GM21381 (cell line): ENCODE results near the gene MFN2.
"Not testable (repeated sequence)": the region's sequence is repeated elsewhere in the genome, so short reads cannot be mapped to it uniquely, and the experiment has no call there.

Experiments used
- ATAC-seq: cut with Tn5 transposase; IDR thresholded peaks from one replicate; pipeline ENCODE4 v1.9.1; 2021; ENCODE audit warnings: mild to moderate bottlenecking, moderate library complexity; ENCODE audit not compliant: unreplicated experiment

The MFN2 gene

DNA sequence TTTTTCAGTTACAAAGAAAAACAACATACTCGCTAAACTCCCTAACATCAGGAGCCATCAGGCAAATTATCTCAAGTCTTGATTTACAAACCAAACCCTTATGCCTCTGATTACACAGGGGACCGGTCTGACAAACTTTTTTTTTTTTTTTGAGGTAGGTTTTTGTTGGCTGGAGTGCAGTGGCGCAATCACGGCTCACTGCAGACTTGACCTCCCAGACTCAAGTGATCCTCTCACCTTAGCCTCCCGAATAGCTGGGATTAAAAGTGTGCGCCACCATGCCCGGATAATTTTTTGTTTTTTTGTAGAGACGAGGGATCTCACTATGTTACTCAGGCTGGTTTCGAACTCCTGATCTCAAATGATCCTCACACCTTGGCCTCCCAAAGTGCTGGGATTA, 35.3 kb downstream of the MFN2 start:
- no peak for ATAC-seq

DNA sequence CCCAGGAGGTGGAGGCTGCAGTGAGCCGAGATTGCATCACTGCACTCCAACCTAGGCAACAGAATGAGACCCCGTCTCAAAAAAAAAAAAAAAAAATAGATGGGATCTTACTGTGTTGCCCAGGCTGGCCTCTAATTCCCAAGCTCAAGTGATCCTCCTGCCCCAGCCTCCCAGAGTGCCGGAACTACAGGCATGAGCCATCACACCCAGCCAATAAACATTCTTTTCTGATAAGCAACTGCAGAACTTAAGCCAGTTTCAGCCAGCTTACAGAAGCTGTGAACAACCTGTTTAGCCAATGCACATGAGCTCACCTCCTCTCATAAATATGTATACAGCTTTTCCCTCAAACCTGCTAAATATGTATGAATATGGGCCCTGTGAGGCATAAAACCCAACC, 35.9 kb downstream of the MFN2 start:
- no peak for ATAC-seq

DNA sequence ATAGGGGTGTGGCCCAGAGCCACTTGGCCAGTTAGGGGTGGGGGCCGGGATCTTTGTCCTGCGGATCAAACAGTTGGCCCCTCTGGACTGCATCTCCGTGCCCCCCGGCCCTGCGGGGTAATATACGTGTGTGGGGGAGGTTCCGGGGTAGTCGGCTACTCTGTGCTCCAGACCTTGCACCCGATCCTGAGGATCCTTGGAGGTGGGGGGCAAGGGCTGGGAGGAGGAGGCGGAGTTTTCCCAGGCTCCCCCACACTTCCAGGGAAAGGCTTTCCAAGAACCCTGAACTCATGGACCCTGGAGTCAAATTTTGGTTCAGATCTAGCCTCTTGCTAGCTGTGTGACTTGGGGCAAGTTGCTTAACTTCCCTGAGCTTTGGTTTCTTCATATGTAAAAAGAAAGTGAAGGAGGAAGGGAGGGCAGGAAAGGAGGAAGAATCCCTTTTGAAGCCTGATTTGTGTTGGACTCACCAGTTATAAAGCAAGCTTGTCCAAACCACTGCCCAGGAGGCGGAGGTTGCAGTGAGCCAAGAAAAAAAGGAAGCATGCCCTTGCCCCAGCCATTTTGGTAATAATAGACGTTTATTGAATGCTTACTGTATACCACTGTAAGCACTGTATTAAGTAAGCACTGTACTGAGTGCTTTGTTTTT, 39.7 kb downstream of the MFN2 start:
- ATAC-seq, result no peak

DNA sequence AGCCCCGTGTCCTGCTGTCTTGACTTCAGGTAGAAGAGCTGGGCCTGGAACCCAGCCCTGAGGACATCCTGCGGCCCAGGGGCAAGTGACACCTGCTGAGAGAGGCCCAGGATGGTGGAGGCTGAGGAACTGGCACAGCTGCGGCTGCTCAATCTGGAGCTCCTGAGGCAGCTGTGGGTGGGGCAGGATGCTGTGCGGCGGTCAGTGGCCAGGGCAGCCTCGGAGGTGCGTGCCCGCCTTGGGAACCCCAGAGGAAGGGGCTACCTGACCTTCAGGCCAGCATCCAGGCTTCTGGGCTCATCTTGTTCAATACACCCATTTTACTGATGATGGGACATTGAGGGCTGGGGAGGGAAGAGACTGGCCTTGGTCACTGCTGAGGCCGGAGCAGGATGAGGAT, 41.4 kb downstream of the MFN2 start:
- no peak for ATAC-seq

DNA sequence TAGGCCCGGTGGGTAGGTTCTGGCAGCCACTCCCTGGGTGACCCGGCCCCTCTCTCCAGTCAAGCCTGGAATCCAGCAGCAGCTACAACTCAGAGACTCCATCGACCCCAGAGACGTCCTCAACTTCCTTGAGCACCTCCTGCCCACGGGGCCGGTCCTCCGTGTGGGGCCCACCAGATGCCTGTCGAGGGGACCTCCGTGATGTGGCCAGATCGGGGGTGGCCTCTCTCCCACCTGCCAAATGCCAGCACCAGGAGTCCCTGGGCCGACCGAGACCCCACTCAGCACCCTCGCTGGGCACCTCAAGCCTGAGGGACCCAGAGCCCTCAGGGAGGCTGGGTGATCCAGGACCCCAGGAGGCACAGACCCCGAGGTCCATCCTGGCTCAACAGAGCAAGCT, 41.8 kb downstream of the MFN2 start:
- no peak for ATAC-seq

DNA sequence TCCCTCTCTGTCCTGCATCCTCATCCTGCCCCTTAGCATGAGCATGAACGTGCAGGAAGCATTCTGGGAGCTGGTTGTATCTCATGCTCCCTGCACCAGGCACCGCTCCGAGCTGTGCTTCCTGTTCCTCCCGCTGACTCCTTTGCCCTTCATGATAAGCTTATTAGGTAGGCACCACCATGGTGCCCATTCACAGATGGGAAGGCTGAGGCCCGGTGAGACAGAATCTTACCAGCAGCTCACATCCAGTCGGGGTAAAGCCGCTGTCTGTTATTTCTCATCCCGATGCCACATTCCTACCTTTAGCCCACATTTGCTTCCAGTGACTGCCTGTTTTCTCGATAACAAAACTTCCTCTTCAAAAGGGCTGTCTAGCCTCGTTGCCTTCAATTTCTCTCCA, 46.3 kb downstream of the MFN2 start:
- no peak for ATAC-seq

DNA sequence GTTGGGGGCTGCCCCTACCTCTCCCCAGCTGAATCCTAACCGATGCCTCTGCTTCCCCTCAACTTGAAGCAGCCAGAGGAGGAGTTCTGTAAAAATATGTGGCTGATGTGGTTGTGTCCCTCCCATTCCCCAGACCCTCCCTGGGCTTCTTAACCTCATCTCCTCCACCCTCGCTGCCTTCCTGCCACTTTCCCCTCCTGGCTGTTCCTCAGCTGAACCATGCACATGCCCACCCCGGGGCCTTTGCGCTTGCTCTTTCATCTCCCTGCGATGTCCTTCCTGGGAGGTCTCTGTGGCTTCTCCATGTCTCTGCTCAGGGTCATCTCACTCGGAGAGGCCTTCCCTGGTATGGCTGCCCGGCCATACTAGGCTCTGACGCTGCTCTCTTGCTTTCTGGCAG, 48.0 kb downstream of the MFN2 start:
- ATAC-seq, result no peak

DNA sequence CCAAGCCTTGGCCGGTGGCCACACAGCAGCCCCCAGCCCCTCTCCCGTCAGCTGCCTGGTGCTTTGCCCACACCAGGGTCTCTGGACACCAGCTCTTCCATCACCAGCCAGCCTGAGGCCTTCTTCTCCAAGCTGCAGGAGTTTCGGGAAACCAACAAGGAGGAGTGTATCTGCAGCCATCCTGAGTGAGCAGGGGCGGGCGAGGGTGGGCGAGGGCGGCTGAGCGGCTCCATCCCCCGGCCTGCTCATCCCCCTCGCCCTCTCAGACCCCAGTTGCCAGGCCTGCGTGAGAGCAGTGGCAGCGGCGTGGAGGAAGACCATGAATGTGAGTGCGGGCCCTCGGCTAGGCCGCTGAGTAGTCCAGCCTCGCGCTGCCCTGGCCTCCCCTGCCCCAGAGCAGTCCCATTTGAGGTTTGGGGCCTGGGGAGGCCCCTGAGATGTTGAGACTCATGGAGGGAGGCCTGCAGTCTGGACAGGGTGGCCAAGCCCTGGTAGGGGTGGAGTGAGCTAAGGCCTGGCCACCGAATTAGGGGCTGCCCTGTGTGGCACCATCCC, 48.8 kb downstream of the MFN2 start:
- ATAC-seq, result no peak

DNA sequence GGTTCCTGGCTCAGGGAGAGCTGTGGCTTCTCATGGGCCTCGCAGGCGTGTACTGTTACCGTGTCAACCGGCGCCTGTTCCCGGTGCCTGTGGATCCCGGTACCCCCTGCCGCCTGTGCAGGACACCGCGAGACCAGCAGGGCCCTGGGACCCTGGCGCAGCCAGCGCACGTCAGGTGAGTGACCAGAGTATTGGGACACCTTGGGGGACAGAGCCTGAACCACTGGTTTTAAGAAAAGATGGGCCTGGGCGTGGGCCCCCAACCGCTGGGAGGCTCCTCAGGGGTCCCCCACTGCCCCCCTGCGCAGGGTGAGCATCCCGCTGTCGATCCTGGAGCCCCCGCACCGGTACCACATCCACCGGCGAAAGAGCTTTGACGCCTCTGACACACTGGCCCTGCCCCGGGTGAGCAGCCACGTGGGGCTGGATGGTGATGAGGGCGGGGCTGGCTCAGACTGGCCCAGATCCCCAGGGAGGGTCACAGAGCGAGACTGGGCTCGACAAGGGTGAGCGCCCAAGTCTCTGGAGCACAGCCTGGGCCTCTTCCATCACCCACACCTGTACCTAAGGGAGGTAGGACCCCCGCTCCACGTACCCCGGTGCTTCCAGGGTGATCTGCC, 49.6 kb downstream of the MFN2 start:
- no peak for ATAC-seq

DNA sequence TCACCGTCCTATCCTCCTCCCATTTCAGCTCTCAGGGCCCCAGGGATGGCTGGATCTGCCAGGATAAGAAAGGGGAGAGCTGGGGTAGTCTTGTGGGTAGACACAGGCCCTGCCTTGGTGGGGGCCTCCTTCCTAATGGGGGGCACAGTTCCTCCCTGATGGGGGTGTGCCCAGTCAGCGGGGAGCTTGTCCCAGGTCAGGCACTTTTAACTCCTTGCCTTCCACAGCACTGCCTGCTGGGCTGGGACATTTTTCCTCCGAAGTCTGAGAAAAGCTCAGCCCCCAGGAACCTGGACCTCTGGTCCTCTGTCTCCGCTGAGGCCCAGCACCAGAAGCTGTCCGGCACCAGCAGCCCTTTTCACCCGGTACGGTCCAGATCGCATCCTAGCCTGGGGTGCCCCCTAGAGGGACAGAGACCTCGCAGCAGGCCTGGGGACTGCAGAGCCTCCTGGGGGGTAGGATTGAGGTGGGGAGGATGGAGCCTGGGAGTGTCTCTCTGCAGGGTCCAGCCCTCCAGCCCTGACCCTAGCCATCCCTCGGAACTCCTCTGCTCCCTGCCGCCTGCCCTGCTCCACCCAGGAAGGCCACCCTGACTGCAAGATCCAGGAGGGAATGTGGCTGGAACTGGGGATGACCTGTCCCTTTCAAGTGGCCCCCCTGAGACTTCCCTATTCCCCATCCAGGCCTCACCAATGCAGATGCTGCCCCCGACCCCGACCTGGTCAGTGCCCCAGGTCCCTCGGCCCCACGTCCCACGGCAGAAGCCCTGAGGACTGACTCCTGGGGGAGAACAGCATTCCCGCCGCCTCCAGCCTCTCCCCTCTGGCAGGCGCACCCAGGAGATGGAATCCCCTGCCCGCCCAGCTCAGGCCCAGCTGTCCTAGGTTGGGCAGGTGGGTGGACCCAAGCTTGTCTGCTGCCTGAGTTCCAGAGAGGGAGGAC, 51.1 kb downstream of the MFN2 start:
- peak; percentile 46 for ATAC-seq

DNA sequence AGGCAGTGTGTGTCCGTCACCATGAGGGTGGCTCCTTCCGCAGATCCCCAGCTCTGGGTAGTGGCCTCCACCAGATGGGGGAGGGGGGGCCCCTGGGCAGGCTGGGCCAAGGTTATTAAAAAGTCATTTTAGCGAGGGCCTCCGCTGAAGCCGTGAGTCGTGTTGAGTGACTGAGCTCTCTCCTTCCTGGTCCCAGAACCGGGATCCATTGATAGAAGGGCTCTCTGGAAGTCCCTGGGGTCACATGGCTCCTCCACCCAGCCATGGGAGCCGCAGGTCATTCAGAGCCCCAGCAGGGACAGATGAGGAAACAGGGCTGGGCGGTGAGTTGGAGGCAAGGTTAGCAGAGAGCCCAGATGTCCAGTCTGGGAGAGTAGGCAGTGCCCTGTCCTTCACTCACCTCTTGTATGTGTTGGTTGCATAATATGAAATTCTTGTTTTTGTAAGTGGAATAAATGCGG, 51.9 kb downstream of the MFN2 start:
- ATAC-seq, result no peak

DNA sequence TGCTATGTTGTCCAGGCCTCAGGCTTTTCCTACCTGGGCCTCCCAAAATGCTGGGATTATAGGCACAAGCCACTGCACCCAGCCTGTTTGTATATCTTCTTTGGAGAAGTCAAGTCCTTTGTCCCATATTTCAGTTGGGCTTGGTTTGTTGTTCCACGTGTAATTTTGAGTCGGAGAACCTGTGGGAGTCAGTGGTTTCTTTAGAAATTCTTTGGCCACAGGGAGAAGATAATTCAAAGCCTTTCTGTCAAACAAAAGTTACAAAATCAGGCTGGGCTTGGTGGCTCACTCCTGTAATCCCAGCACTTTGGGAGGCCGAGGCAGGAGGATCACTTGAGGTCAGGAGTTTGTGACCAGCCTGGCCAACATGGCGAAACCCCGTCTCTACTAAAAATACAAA, 53.2 kb downstream of the MFN2 start:
- ATAC-seq, result not testable (repeated sequence)

DNA sequence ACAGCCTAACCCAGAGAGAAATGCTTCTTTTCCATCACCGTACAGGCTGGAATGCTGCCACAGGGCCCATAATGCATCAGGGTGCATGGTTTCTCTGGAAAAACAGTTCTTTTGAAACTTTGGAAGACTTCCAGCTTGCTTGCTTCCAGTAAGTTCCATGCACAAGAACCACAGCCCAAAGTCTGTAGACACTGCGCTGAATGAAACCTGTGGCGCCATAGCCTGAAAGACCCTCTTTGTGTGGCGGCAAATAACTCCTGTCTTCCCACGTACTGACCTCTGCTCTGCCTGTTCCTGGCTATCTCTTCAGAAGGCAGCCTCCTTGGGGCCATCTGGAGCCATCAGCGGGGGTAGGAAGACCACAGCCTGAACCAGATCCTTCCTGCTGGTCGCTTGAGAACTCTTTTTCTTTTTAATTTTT, 54.1 kb downstream of the MFN2 start:
- ATAC-seq, result no peak

DNA sequence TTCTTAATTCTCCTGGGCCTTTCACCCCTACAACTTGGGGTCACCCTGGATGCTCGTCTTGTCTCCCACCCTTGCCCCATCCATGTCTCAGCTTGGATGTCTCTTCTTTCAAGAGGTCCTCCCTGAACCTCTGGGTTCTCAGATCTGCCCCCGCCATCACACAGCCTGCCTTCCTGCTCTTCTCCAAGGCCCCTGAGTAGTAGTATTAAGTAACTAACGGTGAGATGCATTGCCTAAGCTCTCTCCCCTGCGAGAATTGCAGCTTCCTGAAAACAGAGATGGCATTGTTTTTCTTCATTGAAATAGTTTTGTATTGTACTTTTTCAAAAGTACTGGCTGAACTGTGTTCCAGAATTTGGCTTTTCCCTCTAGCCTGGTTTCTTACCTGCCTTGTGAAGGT, 55.1 kb downstream of the MFN2 start:
- ATAC-seq, result no peak

DNA sequence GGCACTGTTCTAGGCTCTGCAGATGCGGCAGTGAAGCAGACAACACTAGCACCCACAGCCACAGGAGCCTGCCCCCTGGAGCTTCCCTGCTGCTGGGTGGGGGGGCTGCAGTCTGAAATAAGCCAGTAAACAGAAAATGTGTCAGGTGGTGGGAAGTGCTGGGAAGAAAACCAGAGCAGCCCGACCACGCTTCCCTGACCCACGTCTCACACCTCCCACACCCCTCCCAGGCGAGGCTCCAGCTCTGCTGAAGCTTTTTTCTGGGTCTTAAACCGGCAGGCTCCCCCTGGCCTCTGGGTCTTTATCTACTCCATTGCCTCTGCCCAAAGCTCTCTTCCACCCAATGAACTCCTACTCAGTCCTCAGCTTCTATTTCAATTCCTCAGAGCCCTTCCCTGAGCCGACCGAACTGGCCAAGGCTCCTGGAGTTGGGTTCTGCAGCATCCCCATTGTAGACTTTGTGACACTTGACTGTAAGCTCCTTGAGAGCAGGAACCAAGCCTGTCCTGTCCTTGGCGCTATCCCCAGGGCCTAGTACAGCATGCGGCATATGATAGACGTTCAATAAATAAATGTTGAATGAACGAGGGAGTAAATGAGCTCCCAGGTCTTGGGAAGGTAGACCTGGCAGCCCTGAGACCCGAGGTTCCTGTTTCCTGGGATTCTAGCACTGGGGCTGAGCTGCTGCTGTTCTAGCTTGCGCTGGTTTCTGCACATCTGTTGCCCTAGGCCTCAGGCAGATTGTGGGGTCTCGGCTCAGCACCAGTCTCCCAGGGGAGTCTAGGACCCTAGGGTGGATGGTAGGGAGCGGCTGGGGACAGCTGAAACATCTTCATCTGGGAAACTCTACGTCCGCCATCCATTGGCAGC, 57.5 kb downstream of the MFN2 start:
- no peak for ATAC-seq

DNA sequence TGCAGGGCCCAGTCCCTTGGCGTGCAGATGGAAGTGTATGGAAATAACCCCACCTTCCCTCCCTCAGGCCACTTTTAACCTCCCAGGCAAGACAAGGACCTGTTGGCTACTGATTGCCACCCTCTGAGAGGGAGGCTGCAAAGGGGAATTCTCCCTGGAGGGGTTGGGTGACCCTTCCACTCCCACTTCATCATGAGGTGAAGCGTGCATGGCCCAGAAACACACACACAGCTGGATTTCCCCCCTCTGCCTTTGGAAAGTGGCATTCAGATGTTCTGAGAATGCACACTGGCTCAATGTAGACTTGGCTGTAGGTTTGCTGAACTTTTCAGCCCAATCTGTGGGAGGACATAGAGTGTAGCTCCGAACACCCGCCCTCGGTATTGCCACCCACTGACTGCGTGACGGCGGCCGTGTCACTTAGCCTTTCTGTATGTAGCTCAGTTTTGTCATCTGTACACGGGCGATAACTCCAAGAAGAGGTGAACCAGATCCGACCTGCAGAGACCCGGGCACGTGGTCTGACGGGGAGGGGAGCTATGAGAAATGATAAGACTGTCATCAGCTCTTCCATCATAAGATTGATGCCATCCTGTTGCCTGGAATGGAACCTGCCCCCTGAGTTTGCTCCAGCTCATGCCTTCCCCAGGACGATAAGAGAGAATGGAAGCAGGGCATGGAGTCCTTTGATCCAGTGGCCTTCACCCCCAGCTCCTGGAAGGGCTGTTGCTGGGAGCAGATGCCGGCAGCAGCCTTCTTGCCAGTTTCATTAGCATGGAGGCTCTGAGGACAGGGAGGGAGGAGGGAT, 58.3 kb downstream of the MFN2 start:
- no peak for ATAC-seq

DNA sequence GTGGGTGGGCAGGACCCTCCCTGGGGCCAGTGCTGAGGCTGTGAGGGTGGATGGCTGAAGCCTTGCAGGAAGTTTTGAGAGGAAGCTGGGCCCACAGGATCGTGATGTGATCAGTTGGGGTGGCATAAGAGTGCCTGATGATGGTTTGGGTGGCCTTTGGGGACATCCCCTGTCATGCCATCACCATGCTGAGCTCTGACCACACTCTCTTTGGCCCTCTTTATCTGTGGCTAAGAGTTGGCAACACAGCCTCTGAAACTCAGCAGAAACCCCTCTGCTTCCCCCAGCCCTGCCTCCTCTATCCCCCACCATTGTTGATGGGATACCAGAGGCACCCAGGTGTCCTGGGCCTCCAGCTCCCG, 58.9 kb downstream of the MFN2 start:
- ATAC-seq, result no peak

DNA sequence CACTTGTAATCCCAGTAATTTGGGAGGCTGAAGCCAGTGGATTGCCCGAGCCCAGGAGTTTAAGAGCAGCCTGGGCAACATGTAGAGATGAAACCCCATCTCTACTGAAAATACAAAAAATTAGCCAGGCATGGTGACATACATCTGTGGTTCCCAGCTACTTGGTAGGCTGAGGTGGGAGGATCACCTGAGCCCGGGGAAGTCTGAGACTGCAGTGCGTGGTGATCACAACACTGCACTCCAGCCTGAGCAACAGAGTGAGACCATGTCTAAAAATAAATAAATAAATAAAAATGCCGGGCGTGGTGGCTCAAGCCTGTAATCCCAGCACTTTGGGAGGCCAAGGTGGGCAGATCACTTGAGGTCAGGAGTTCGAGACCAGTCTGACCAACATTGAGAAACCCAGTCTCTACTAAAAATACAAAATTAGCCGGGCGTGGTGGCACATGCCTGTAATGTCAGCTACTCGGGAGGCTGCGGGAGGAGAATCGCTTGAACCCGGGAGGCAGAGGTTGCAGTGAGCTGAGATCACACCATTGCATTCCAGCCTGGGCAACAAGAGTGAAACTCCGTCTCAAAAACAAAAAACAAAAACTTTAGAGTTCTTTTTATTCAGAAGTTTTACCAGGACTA, 59.7 kb downstream of the MFN2 start:
- ATAC-seq, result peak; percentile 33

DNA sequence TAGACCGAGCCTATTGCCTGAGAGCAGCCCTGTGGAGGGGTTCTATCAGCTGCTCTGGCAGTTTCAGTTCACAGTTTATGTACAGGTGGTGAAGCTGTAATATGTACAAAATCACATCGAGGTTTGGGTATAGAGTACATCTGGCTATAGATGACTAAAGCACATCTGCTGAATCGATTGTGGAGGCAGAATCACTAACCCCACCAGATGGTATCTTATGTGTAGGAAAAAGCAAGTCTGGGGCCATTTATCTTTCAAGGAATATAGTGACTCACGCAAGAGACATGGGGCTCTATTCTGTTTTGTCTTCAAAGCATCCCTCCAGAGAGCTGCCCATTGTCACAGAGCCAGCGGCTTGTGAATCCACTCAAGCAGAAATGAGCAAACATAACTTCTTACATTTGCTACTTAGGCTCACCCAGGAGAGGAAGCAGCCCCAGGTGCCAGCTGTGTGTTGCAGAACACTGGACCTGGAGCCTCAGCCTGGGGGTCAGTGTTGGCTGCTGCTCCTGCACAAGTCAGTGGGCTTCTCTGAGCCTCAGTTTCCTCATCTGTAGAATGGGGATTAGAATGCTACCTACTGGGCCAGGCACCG, 60.3 kb downstream of the MFN2 start:
- ATAC-seq, result peak; percentile 68
